Measurements from ENCODE around the gene ZAP70.

- TF ChIP-seq CTCF (conservative IDR thresholded peaks at IDR 0.05; ENCODE audit: low read length), result no peak
- TF ChIP-seq EZH2phosphoT487 (IDR thresholded peaks at IDR 0.05; ENCODE audit: borderline replicate concordance), result no peak
Observed at GRCh38 chr2:97775074-97775473, 61.7 kb downstream of the ZAP70 start.

All from Loucy (cell line).